NB4 (cell line): Measurements from ENCODE around the gene PLSCR1.

Experiments used
- DNase-seq: peaks from one replicate; pipeline ENCODE4 v3.0.0; 2010; ENCODE audit warnings: low read depth
- H3K4me3 ChIP-seq: one replicate; pipeline ENCODE4 v1.5.1; 2011; ENCODE audit warnings: mild to moderate bottlenecking, low read depth, low read length, moderate library complexity
- MAX ChIP-seq: IDR thresholded peaks from 2 replicates; pipeline ENCODE4 v1.6.1; 2011; ENCODE audit warnings: low read depth, low read length
- MYC ChIP-seq: IDR thresholded peaks from 2 replicates; pipeline ENCODE4 v1.6.1; 2011; ENCODE audit warnings: low read depth, low read length
- POLR2A ChIP-seq: IDR thresholded peaks from 2 replicates; pipeline ENCODE4 v1.6.1; 2011; ENCODE audit warnings: mild to moderate bottlenecking; ENCODE audit not compliant: insufficient read length; ENCODE audit errors: extremely low read depth
- TF ChIP-seq, protein P1 (sequence below): IDR thresholded peaks from one replicate; pipeline ENCODE4 v1.5.1; 2012; ENCODE audit warnings: low read depth, low read length

The PLSCR1 gene

DNA sequence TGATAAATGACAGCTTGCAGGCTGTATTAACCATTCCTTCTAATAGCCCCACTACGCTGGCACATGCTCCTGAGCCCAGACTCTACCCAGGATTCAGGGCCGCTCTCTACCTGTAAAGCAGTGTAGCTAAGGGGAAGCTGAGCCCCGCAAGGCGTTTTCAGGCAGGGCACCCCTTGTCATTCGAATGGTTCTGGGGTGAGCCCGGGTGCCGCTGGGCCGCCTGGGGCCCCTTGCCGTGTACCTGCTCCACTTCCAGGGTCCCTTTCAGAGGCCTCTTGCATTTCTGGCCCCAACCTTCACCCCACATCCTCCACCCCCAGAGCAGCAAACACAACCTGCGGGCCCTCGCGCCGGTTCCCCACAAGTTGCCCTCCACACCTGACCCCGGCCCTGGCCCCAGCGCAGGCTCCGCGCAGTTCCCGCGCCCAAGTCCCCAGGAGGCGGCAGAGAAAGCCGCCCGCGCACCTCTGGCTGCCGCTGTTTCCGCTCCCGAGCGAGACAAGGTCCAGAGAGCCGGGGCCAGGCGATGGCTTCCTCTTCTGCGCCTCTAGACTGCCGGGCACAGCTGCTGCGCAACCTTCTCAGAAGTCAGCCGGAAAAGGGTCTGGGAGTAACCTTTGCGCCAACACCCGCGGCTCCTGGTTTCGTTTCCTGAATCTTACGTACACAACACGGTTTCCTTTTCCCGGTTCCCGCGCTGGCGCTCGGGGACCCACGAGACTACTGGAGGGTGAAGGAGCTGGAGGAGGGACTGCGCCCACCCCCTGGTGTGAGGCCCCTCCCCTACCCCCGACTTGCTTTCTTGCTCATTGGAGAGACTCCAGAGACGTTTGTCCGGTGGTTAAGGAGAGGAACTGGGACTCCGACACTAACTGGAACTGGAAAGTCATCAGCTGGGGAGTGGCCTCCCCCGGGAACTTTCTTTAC, at the start of gene PLSCR1:
Gene PLSCR1, minus strand, starts transcription at position 606 of the 927 bp plus-strand sequence. CDS start 8,055 bp downstream, outside the sequence.
- peak; percentile 97 for DNase-seq
- TF ChIP-seq MYC (no peak), POLR2A (no peak), MAX (no peak)
- TF ChIP-seq, protein P1, sequence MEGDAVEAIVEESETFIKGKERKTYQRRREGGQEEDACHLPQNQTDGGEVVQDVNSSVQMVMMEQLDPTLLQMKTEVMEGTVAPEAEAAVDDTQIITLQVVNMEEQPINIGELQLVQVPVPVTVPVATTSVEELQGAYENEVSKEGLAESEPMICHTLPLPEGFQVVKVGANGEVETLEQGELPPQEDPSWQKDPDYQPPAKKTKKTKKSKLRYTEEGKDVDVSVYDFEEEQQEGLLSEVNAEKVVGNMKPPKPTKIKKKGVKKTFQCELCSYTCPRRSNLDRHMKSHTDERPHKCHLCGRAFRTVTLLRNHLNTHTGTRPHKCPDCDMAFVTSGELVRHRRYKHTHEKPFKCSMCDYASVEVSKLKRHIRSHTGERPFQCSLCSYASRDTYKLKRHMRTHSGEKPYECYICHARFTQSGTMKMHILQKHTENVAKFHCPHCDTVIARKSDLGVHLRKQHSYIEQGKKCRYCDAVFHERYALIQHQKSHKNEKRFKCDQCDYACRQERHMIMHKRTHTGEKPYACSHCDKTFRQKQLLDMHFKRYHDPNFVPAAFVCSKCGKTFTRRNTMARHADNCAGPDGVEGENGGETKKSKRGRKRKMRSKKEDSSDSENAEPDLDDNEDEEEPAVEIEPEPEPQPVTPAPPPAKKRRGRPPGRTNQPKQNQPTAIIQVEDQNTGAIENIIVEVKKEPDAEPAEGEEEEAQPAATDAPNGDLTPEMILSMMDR: no peak
- peak within 1 kb of the TSS; percentile 75 for H3K4me3 ChIP-seq

DNA sequence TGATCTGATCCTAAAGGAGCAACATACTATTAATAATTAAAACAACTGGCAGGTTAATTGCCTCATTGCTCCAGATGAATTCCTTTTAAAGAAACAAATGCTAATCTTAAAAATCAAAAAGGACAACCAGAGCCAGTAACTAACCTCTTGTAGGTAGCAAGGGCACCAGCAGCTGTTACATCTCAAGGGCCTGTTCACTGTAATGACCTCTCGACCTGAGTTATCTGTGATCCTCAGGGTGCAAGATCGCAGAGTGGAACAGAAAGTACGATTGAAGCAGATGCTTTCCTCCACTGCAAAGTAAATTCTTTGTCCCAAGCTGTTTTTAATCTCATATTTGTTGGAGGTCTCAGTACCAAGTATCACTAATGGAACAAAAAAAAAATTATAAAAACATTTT, 49.4 kb upstream of the PLSCR1 start:
- TF ChIP-seq, protein P1: no peak
- no peak for TF ChIP-seq MYC
- no peak for TF ChIP-seq POLR2A
- no peak for TF ChIP-seq MAX
- no peak overlapping the region for H3K4me3 ChIP-seq
- DNase-seq: no peak

- DNase-seq: no peak
- TF ChIP-seq, protein P1: no peak
- TF ChIP-seq MAX (no peak), POLR2A (no peak), MYC (no peak)
- H3K4me3 ChIP-seq: no peak overlapping the region
Measured at GRCh38 chr3:146590521-146590920, 46.1 kb upstream of the PLSCR1 start.

- TF ChIP-seq, protein P1: peak; percentile 42
- TF ChIP-seq MYC: no peak
- H3K4me3 ChIP-seq: no peak overlapping the region
- DNase-seq: peak; percentile 39
Measured at GRCh38 chr3:146589899-146590508, 45.6 kb upstream of the PLSCR1 start.

DNA sequence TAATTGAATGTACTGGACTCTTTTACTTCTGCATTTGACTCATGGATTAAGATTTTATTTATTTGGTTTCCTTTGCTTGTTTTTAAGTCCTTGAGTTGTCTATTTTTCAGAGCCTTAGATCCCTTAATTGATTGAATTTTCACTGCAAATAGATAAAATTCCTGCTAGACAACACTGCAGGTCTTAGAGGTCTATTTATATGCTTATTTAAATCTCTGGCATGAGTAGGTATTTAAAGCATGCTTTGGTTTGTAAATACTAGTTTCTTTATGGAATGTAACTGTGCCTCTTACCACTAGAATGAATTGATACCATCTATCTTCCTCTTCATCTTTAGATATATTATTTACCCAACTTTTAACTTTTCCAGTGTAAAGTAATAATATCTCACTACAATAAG, 40.7 kb upstream of the PLSCR1 start:
- no peak for TF ChIP-seq MAX
- TF ChIP-seq MYC: no peak
- no peak for TF ChIP-seq POLR2A
- TF ChIP-seq, protein P1: no peak
- no peak overlapping the region for H3K4me3 ChIP-seq
- no peak for DNase-seq
